IMR-90 (cell line): ENCODE data around the gene SLC27A6. TPM values are rescaled to one million over a fixed set of nuclear protein-coding genes. Genes with fewer than 3 reads are reported as not detected.

ENCODE experiments used
- ATAC-seq: fragments of 200-7000 bp; cut with Tn5 transposase; 2 replicates; pipeline ENCODE4 v1.9.1; 2020; ENCODE audit warnings: low read depth, mild to moderate bottlenecking, moderate library complexity
- BruUV-seq: library from RNA; stranded (reverse); fragments of 400-500 nt; replicated peaks from 2 replicates; lab custom pipeline; 2021; lab: Mats Ljungman, UMichigan
- CTCF ChIA-PET: fragments of 300-600 bp; formaldehyde crosslinking; extraction: SDS; loops from one replicate; lab custom pipeline; 2021; ENCODE audit warnings: antibody characterized with exemption; lab: Yijun Ruan, JAX
- POLR2A ChIA-PET: fragments of 300-600 bp; sonication (Branson Sonifier 250); formaldehyde crosslinking; loops from one replicate; lab custom pipeline; 2022; ENCODE audit warnings: antibody characterized with exemption; ENCODE audit not compliant: unreplicated experiment; lab: Charles Lee
- DNase-seq: peaks from one replicate; pipeline ENCODE4 v3.0.0; 2013
- H2AFZ ChIP-seq: replicated peaks from 2 replicates; pipeline ENCODE3; 2013; ENCODE audit warnings: low read length, mild to moderate bottlenecking; ENCODE audit not compliant: poor library complexity
- H2AK5ac ChIP-seq: 2 replicates; pipeline ENCODE4 v1.6.1; 2013; ENCODE audit warnings: low read depth, low read length, inconsistent platforms
- H2AK9ac ChIP-seq: replicated peaks from 2 replicates; pipeline ENCODE3; 2013; ENCODE audit warnings: mild to moderate bottlenecking, low read depth, low read length, moderate library complexity; ENCODE audit not compliant: poor library complexity
- H2BK120ac ChIP-seq: 2 replicates; pipeline ENCODE4 v1.6.1; 2013; ENCODE audit warnings: low read depth, low read length, inconsistent platforms
- H2BK15ac ChIP-seq: 3 replicates; pipeline ENCODE4 v1.6.1; 2013; ENCODE audit warnings: low read depth, low read length, inconsistent platforms
- H2BK20ac ChIP-seq: 2 replicates; pipeline ENCODE4 v1.6.1; 2013; ENCODE audit warnings: low read depth, mild to moderate bottlenecking, inconsistent platforms, low read length, moderate library complexity
- H2BK5ac ChIP-seq: 2 replicates; pipeline ENCODE4 v1.6.1; 2013; ENCODE audit warnings: mild to moderate bottlenecking, low read depth, low read length, inconsistent platforms; ENCODE audit not compliant: poor library complexity, severe bottlenecking
- H3K14ac ChIP-seq: replicated peaks from 2 replicates; pipeline ENCODE4 v1.6.1; 2013; ENCODE audit warnings: low read depth, low read length, inconsistent platforms
- H3K18ac ChIP-seq: 2 replicates; pipeline ENCODE4 v1.6.1; 2013; ENCODE audit warnings: low read depth, low read length, control low read depth
- H3K23ac ChIP-seq: 2 replicates; pipeline ENCODE4 v1.6.1; 2013; ENCODE audit warnings: low read depth, low read length, inconsistent platforms
- H3K27ac ChIP-seq: 2 replicates; pipeline ENCODE4 v1.5.1; 2013; ENCODE audit warnings: mild to moderate bottlenecking, control low read depth, low read length; ENCODE audit not compliant: insufficient read depth
- H3K27me3 ChIP-seq: 2 replicates; pipeline ENCODE4 v1.6.1; 2013; ENCODE audit warnings: low read length; ENCODE audit not compliant: control insufficient read depth, insufficient read depth
- H3K36me3 ChIP-seq: 2 replicates; pipeline ENCODE4 v1.6.1; 2013; ENCODE audit warnings: low read length, mixed read lengths; ENCODE audit not compliant: control insufficient read depth, insufficient read depth
- H3K4ac ChIP-seq: 2 replicates; pipeline ENCODE4 v1.6.1; 2013; ENCODE audit warnings: low read depth, low read length, inconsistent platforms
- H3K4me1 ChIP-seq: 2 replicates; pipeline ENCODE4 v1.6.1; 2013; ENCODE audit warnings: low read length, mixed read lengths; ENCODE audit not compliant: control insufficient read depth, insufficient read depth
- H3K4me2 ChIP-seq: 2 replicates; pipeline ENCODE4 v1.6.1; 2013; ENCODE audit warnings: low read depth, mild to moderate bottlenecking, control low read depth, low read length, moderate library complexity
- H3K4me3 ChIP-seq: 2 replicates; pipeline ENCODE4 v1.5.1; 2013; ENCODE audit warnings: low read depth, mild to moderate bottlenecking, control low read depth, low read length, moderate library complexity; ENCODE audit not compliant: insufficient read depth
- H3K56ac ChIP-seq: 2 replicates; pipeline ENCODE4 v1.6.1; 2013; ENCODE audit warnings: low read length, inconsistent platforms; ENCODE audit not compliant: insufficient read depth; ENCODE audit errors: extremely low read depth
- H3K79me1 ChIP-seq, 2 experiments: 2 replicates each; pipeline ENCODE4 v1.6.1; 2013; ENCODE audit warnings: low read length in 2 of 2, inconsistent platforms in 1 of 2, low read depth in 1 of 2
- H3K9ac ChIP-seq: 2 replicates; pipeline ENCODE4 v1.6.1; 2013; ENCODE audit warnings: low read depth, low read length, control low read depth
- H3K9me1 ChIP-seq: 2 replicates; pipeline ENCODE4 v1.6.1; 2013; ENCODE audit warnings: low read length, inconsistent platforms; ENCODE audit not compliant: insufficient read depth
- H3K9me3 ChIP-seq: 2 replicates; pipeline ENCODE4 v1.6.1; 2013; ENCODE audit warnings: low read length; ENCODE audit not compliant: control insufficient read depth, insufficient read depth
- H4K20me1 ChIP-seq: 2 replicates; pipeline ENCODE4 v1.6.1; 2013; ENCODE audit warnings: low read length, inconsistent platforms; ENCODE audit not compliant: insufficient read depth
- H4K5ac ChIP-seq: 2 replicates; pipeline ENCODE4 v1.6.1; 2013; ENCODE audit warnings: mild to moderate bottlenecking, low read depth, low read length, control low read depth
- H4K8ac ChIP-seq, 2 experiments: 2 replicates each; pipeline ENCODE4 v1.6.1; 2013; ENCODE audit warnings: low read depth in 2 of 2, low read length in 2 of 2, control low read depth in 1 of 2, inconsistent platforms in 1 of 2
- H4K91ac ChIP-seq: 2 replicates; pipeline ENCODE4 v1.6.1; 2013; ENCODE audit warnings: low read depth, low read length, inconsistent platforms; ENCODE audit not compliant: insufficient read depth
- BHLHE40 ChIP-seq: fragments of 150-350 bp; IDR thresholded peaks from 2 replicates; pipeline ENCODE4 v1.6.1; 2016; ENCODE audit warnings: mild to moderate bottlenecking, low read depth, low read length
- CEBPB ChIP-seq: IDR thresholded peaks from 2 replicates; pipeline ENCODE4 v1.6.1; 2012; ENCODE audit warnings: low read depth, low read length, improper control_type of control experiment
- CHD1 ChIP-seq: IDR thresholded peaks from 2 replicates; pipeline ENCODE4 v1.6.1; 2012; ENCODE audit warnings: low read depth, low read length, improper control_type of control experiment
- FOS ChIP-seq: fragments of 150-350 bp; IDR thresholded peaks from 2 replicates; pipeline ENCODE4 v1.6.1; 2016; ENCODE audit warnings: low read depth, low read length
- MAFK ChIP-seq: IDR thresholded peaks from 2 replicates; pipeline ENCODE4 v1.6.1; 2012; ENCODE audit warnings: low read depth, low read length, improper control_type of control experiment
- MAZ ChIP-seq: IDR thresholded peaks from 2 replicates; pipeline ENCODE4 v1.6.1; 2012; ENCODE audit warnings: low read depth, mild to moderate bottlenecking, low read length, improper control_type of control experiment, moderate library complexity, borderline replicate concordance
- NFE2L2 ChIP-seq: fragments of 150-350 bp; IDR thresholded peaks from 2 replicates; pipeline ENCODE4 v1.6.1; 2016; ENCODE audit warnings: low read depth, mild to moderate bottlenecking, low read length
- POLR2A ChIP-seq: IDR thresholded peaks from 2 replicates; pipeline ENCODE4 v1.6.1; 2012; ENCODE audit warnings: mild to moderate bottlenecking, low read depth, low read length
- RCOR1 ChIP-seq: IDR thresholded peaks from 2 replicates; pipeline ENCODE4 v1.6.1; 2012; ENCODE audit warnings: mild to moderate bottlenecking, low read length, improper control_type of control experiment; ENCODE audit not compliant: insufficient replicate concordance
- RFX5 ChIP-seq: IDR thresholded peaks from 2 replicates; pipeline ENCODE4 v1.8.0; 2012; ENCODE audit warnings: low read depth, mild to moderate bottlenecking, low read length, moderate library complexity
- SMC3 ChIP-seq: fragments of 150-350 bp; IDR thresholded peaks from 2 replicates; pipeline ENCODE4 v1.6.1; 2016; ENCODE audit warnings: low read depth, mild to moderate bottlenecking, antibody characterized with exemption, low read length, moderate library complexity
- WGBS, 2 experiments: methylation state at CpG; one replicate each; pipeline versions ENCODE4 v1.1.5 to v1.1.7; 2013; ENCODE audit warnings: missing lambda C conversion rate in 2 of 2; ENCODE audit not compliant: insufficient read length in 1 of 2; ENCODE audit errors: extremely low coverage in 2 of 2; 5-methylcytosine and 5-hydroxymethylcytosine counted together
- dilution Hi-C: fragments of 300-500 bp; cut with HindIII; formaldehyde crosslinking; loops from one replicate; pipeline ENCODE4 v1.14.3; 2018; ENCODE audit warnings: low sequenced_read_pairs; ENCODE audit not compliant: unreplicated experiment
- in situ Hi-C: fragments of 300-500 bp; cut with MboI; formaldehyde crosslinking; loops from 3 replicates; pipeline ENCODE4 v1.14.3; 2019; ENCODE audit warnings: low sequenced_read_pairs, inconsistent platforms, mixed read lengths
- intact Hi-C: fragments of 100-400 bp; cut with micrococcal nuclease; formaldehyde crosslinking; loops from 2 replicates; pipeline ENCODE4 v1.10.0; 2022
- polyA plus RNA-seq, 3 experiments: library from polyadenylated mRNA; depleted of rRNA; stranded (reverse); fragments of >200 nt; gene quantifications; 2 replicates each; pipeline ENCODE4 v1.2.3, GENCODE V29; 2012; ENCODE audit warnings: low replicate concordance in 1 of 3
- total RNA-seq: library from RNA; depleted of rRNA; stranded (reverse); fragments of >200 nt; gene quantifications from 2 replicates; pipeline ENCODE4 v1.2.3, GENCODE V29; 2012
- TF ChIP-seq, protein P1 (sequence below): conservative IDR thresholded peaks from 2 replicates; pipeline ENCODE4 v1.5.1; 2012; ENCODE audit warnings: mild to moderate bottlenecking, low read depth, low read length, improper control_type of control experiment

The SLC27A6 gene
- total and polyA plus RNA-seq, 2 of the 4 experiments (the other 2 are of a cell fraction), result under 0.01 to 0.02 TPM

DNA sequence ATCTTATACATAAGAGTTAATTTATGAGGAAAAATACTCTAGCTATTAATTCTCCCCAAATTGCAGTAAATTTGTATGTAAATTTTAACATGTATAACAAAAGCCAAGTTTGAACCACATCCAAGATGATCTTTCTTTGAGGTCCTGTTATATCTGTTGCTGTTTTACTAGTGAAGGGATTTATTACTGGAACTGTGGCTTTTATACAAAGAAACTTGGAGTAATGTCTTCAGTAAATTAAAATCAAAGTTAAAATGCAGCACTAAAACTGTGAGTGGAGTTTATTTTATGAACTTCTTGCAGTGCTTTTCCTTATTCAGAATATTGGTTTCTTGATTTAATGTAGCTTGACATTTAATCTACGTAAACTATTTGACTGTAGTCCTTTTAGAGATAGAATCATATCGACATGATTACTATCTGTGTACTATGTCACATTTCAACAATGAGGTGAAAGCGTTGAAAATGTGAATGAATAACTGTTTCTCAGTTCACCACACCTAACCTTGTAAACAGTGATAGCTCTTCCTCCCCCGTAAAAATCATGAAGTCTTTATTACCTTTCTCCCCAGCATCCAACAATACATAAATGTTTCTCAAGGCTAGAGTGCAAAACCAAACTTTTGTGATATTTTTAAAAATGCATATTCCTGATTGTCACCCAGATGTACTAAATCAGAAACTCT is 76.1 kb downstream of the SLC27A6 start:
- H2AK5ac ChIP-seq, result no peak overlapping the region
- H3K18ac ChIP-seq, result no peak overlapping the region
- H4K8ac ChIP-seq, result no peak overlapping the region
- H4K91ac ChIP-seq, result no peak overlapping the region
- no peak overlapping the region for H3K4me3 ChIP-seq
- ATAC-seq (no peak), DNase-seq (no peak)
- H3K14ac ChIP-seq, result no peak overlapping the region
- no peak overlapping the region for H3K4ac ChIP-seq
- ChIA-PET CTCF (no interaction called here), POLR2A (no interaction called here)
- H3K79me1 ChIP-seq, result no peaks in the 10 kb centered on the region
- H2BK120ac ChIP-seq, result no peak overlapping the region
- no peaks in the 10 kb centered on the region for H3K9me1 ChIP-seq
- no peaks in the 10 kb centered on the region for H3K4me1 ChIP-seq
- no peaks in the 10 kb centered on the region for H3K36me3 ChIP-seq
- no peak overlapping the region for H2AFZ ChIP-seq
- no peak overlapping the region for H2BK20ac ChIP-seq
- H3K27me3 ChIP-seq, result no peaks in the 10 kb centered on the region
- in situ Hi-C loops, result no loop called here
- no peak overlapping the region for H3K27ac ChIP-seq
- intact Hi-C loops, result no loop called here
- H2BK15ac ChIP-seq, result no peak overlapping the region
- dilution Hi-C loops, result no loop called here
- BruUV-seq, result no TSS peak
- no peaks in the 10 kb centered on the region for H4K20me1 ChIP-seq
- TF ChIP-seq, protein P1, sequence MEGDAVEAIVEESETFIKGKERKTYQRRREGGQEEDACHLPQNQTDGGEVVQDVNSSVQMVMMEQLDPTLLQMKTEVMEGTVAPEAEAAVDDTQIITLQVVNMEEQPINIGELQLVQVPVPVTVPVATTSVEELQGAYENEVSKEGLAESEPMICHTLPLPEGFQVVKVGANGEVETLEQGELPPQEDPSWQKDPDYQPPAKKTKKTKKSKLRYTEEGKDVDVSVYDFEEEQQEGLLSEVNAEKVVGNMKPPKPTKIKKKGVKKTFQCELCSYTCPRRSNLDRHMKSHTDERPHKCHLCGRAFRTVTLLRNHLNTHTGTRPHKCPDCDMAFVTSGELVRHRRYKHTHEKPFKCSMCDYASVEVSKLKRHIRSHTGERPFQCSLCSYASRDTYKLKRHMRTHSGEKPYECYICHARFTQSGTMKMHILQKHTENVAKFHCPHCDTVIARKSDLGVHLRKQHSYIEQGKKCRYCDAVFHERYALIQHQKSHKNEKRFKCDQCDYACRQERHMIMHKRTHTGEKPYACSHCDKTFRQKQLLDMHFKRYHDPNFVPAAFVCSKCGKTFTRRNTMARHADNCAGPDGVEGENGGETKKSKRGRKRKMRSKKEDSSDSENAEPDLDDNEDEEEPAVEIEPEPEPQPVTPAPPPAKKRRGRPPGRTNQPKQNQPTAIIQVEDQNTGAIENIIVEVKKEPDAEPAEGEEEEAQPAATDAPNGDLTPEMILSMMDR, result no peak
- no peak for TF ChIP-seq RFX5
- TF ChIP-seq CEBPB, result no peak
- TF ChIP-seq MAZ, result no peak
- no peak for TF ChIP-seq CHD1
- no peak for TF ChIP-seq RCOR1
- TF ChIP-seq FOS, result no peak
- no peak for TF ChIP-seq MAFK
- TF ChIP-seq SMC3, result no peak
- no peak for TF ChIP-seq BHLHE40
- no peak for TF ChIP-seq POLR2A
- TF ChIP-seq NFE2L2, result no peak
- H2BK5ac ChIP-seq, result no peak overlapping the region
- H4K5ac ChIP-seq, result no peak overlapping the region
- no peak overlapping the region for H3K56ac ChIP-seq
- WGBS, 2 experiments, result no CpG with 5 or more reads among the region's 4 CpGs
- H2AK9ac ChIP-seq, result no peak overlapping the region
- no peak overlapping the region for H3K23ac ChIP-seq
- no peak overlapping the region for H3K4me2 ChIP-seq
- H3K9ac ChIP-seq, result no peak overlapping the region
- no peaks in the 10 kb centered on the region for H3K9me3 ChIP-seq
